Measurements from ENCODE around the gene VDAC1. TPM values are rescaled to one million over a fixed set of nuclear protein-coding genes. Genes with fewer than 3 reads are reported as not detected.

VDAC1 gene
- total RNA-seq, 1 donor from 2014 or later: 69.5 TPM

DNA sequence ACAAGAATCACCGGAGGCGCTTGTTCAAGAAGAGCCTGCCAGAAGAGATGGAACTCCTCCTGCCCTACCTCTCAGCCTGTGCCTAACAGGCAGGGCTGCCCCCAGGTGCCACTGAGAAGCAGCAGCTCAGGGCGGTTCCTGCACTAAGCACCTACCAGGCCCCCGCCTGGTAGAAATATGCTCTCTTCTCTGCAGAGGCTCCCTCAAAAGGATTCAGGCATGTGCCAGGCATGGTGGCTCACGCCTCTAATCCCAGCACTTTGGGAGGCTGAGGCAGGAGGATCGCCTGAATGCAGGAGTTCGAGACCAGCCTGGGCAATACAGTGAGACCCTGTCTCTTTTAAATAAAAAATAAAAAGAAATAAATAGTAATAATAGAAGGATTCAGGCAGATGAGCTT lies 6.0 kb downstream of the VDAC1 start:
- DNase-seq (ENCODE audit: low spot score) (no peak), ATAC-seq (no peak)
- intact Hi-C loops (cut with DNase I): no loop called here

- no peak for DNase-seq (ENCODE audit: low spot score)
- intact Hi-C loops (cut with DNase I): no loop called here
- no peak for ATAC-seq
These were observed 6.7 kb downstream of the VDAC1 start for GRCh38 chr5:133998042-133998441.

GRCh38 chr5:133996683-133997252 lies 8.0 kb downstream of the VDAC1 start:
- no peak for DNase-seq (ENCODE audit: low spot score)
- intact Hi-C loops (cut with DNase I): no loop called here
- no peak for ATAC-seq

- DNase-seq (ENCODE audit: low spot score) (no peak), ATAC-seq (peak; percentile 34)
- intact Hi-C loops (cut with DNase I): no loop called here
These were observed 8.8 kb downstream of the VDAC1 start for GRCh38 chr5:133995883-133996563.

GRCh38 chr5:133995341-133995740 lies 9.4 kb downstream of the VDAC1 start:
- intact Hi-C loops (cut with DNase I): no loop called here
- no peak for DNase-seq (ENCODE audit: low spot score)

GRCh38 chr5:133994990-133995333 lies 9.8 kb downstream of the VDAC1 start:
- DNase-seq (ENCODE audit: low spot score) (no peak), ATAC-seq (no peak)
- intact Hi-C loops (cut with DNase I): no loop called here

More at GRCh38 chr5:133995341-133995740, 9.4 kb downstream of the VDAC1 start:
- no peak for ATAC-seq

- ATAC-seq (no peak), DNase-seq (ENCODE audit: low spot score) (no peak)
- intact Hi-C loops (cut with DNase I): no loop called here
These were observed 10.3 kb downstream of the VDAC1 start for GRCh38 chr5:133994297-133994989.

GRCh38 chr5:133993185-133993936 lies 11.4 kb downstream of the VDAC1 start:
- DNase-seq (ENCODE audit: low spot score) (no peak), ATAC-seq (no peak)
- intact Hi-C loops (cut with DNase I): no loop called here

DNA sequence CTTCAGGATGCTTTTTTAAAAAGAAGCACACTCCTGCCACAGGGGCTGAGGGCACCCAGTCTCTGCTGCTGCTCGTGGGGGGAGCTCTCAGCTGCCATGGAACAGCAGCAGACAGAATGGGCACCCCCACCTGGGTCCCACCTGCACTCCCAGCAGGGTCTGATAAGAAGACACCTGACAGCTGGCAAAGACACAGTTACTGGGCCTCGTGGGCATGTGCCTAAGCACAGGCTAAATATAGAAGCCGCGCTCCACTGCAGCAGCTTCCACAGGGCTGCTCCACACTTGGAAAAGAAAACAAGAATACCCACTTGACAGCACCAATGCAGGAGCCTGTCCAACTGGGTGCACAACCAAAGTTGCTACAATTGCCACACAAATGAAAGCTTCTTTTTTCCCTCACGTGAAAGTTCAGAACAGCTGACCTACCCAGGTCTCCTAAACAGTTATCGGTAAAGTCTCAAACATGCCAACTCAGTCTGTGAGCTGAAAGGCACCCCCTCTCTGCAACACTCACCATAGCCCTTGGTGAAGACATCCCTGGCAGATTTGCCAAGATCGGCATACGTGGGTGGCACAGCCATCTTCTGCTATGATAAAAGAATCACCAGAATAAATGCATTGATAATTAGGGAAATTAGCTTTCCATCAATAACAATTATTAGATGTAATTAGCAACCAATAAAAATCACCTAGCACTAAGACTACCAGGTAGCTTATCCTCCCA lies 12.2 kb downstream of the VDAC1 start:
- no peak for ATAC-seq
- no peak for DNase-seq (ENCODE audit: low spot score)
- intact Hi-C loops (cut with DNase I): no loop called here

GRCh38 chr5:133991171-133991910 lies 13.4 kb downstream of the VDAC1 start:
- ATAC-seq: no peak
- no peak for DNase-seq (ENCODE audit: low spot score)
- intact Hi-C loops (cut with DNase I): no loop called here

- intact Hi-C loops (cut with DNase I): no loop called here
- DNase-seq (ENCODE audit: low spot score): no peak
- ATAC-seq: no peak
These were observed 14.4 kb downstream of the VDAC1 start for GRCh38 chr5:133990396-133990795.

DNA sequence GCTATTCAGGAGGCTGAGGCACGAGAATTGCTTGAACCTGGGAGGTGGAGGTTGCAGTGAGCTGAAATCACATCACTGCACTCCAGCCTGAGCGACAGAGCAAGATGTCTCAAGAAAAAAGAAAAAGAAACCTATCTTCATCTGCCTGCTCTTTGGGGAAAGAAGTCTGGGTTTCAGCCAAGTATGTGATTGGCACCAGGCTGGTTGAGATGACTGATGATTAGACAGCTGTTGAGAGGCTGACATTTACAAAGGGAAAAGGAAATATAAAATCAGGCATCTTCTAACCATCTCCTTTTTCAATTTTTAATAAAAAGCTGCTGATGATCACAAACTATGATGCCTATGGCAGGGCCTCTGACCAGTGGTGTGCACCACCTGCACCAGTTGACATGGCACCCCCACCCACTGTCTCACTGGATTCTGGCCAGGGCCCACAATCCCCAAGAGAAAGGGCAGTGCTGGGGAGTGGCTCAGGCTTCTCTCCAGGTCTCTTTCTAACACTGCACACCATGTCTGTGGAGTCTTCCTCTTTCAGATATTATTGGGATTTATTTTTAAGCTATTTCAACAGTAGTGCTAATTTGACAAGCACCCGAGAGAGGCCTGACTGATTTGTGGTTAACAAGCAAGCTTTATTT lies 19.1 kb downstream of the VDAC1 start:
- ATAC-seq: no peak
- intact Hi-C loops (cut with DNase I): no loop called here
- DNase-seq (ENCODE audit: low spot score): no peak

DNA sequence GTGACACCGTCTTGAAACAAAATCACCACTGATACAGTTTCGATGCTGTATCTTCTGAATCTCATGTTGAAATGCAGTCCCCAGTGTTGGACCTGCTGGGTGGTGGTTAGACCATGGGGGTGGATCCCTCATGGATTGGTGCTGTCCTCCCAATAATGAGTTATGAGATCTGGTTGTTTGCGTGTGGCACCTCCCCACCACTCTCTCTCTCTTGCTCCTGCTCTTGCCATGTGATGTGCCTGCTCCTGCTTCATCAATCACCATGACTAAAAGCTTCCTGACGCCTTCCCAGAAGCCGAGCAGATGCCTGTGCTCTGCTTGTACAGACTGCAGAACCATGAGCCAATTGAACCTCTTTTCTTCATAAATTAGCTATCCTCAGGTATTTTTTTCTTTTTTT lies 21.1 kb downstream of the VDAC1 start:
- ATAC-seq: no peak
- intact Hi-C loops (cut with DNase I): no loop called here

DNA sequence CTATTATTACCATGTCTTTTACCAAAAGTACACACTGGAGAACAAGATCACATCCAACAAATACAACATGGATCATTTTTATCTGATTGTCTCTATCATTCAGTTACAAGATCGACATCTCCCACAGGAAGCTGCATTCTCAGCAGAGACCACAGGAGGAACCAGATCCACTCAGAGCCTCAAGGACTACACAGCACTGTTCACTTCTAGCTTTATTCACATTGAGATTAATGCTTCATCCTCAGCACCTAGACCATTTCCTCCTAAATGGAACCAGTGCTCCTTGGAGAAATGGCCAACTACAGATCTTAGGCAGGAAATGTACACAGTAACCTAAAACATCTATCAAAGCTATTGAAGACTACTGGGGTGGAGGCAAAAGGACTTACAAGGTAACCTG lies 23.1 kb downstream of the VDAC1 start:
- ATAC-seq (no peak), DNase-seq (ENCODE audit: low spot score) (no peak)
- intact Hi-C loops (cut with DNase I): no loop called here

More for the DNA sequence above, 21.1 kb downstream of the VDAC1 start:
- DNase-seq (ENCODE audit: low spot score): no peak

DNA sequence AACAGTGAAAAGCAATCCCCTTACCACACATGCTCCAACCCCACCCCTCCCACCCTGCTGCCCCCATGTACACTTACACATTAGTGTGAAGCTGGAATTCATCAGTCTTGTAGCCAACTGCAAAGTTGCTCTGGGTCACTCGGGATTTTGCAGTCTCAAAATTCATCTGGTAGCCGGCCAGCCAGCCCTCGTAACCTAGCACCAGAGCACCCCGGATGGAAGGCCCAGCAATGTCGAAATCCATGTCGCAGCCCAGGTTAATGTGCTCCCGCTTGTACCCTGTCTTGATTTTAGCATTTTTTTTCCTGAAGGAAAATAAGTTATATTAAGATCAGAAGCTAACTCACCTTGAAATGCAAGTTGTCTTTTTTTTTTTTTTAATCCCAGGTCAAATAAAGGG lies 24.1 kb downstream of the VDAC1 start:
- no peak for DNase-seq (ENCODE audit: low spot score)
- intact Hi-C loops (cut with DNase I): no loop called here
- ATAC-seq: no peak

- DNase-seq (ENCODE audit: low spot score) (no peak), ATAC-seq (no peak)
- intact Hi-C loops (cut with DNase I): no loop called here
These were observed 25.8 kb downstream of the VDAC1 start for GRCh38 chr5:133978943-133979342.

GRCh38 chr5:133977858-133978257 lies 26.9 kb downstream of the VDAC1 start:
- DNase-seq (ENCODE audit: low spot score): no peak
- intact Hi-C loops (cut with DNase I): no loop called here
- ATAC-seq: no peak

- ATAC-seq: no peak
- intact Hi-C loops (cut with DNase I): no loop called here
- no peak for DNase-seq (ENCODE audit: low spot score)
These were observed 27.5 kb downstream of the VDAC1 start for GRCh38 chr5:133977161-133977787.
